GM20000 (cell line): ENCODE measurements around the gene ELMO1.

Experiments used
- DNase-seq: peaks from one replicate; pipeline ENCODE4 v3.0.0; 2012; ENCODE audit warnings: low spot score
- CTCF ChIP-seq: IDR thresholded peaks from 2 replicates; pipeline ENCODE4 v1.5.1; 2012; ENCODE audit warnings: mild to moderate bottlenecking, control low read depth; ENCODE audit errors: extremely low read depth, missing control alignments

The ELMO1 gene

GRCh38 chr7:37368540-37368939 is 80.1 kb downstream of the ELMO1 start:
- DNase-seq = no peak
- no peak for TF ChIP-seq CTCF

- no peak for DNase-seq
- no peak for TF ChIP-seq CTCF
Observed at GRCh38 chr7:37367010-37367409, 81.7 kb downstream of the ELMO1 start.

GRCh38 chr7:37366445-37366844 is 82.2 kb downstream of the ELMO1 start:
- no peak for DNase-seq
- TF ChIP-seq CTCF = no peak

GRCh38 chr7:37365405-37365804 is 83.3 kb downstream of the ELMO1 start:
- no peak for DNase-seq
- no peak for TF ChIP-seq CTCF

- no peak for DNase-seq
- TF ChIP-seq CTCF = no peak
Observed at GRCh38 chr7:37364856-37365255, 83.8 kb downstream of the ELMO1 start.

GRCh38 chr7:37363536-37364491 is 84.8 kb downstream of the ELMO1 start:
- DNase-seq = no peak
- TF ChIP-seq CTCF = no peak

- DNase-seq = no peak
Observed at GRCh38 chr7:37362802-37363201, 85.9 kb downstream of the ELMO1 start.

More at GRCh38 chr7:37362802-37363201, 85.9 kb downstream of the ELMO1 start:
- no peak for TF ChIP-seq CTCF
